Vagina (tissue), 2 donors: ENCODE results near the gene SLC39A7. TPM values are rescaled to one million over a fixed set of nuclear protein-coding genes. Genes with fewer than 3 reads are reported as not detected.

ENCODE experiments used
- DNase-seq, 2 donors: peaks; one replicate each; pipeline ENCODE4 v3.0.0-alpha.2; 2017; ENCODE audit errors: extremely low spot score in 2 of 2
- H3K27ac ChIP-seq: fragments of 200-600 bp; sonication (generic); one replicate; pipeline ENCODE4 v1.5.1; 2019
- H3K27me3 ChIP-seq: fragments of 200-600 bp; sonication (generic); one replicate; pipeline ENCODE4 v1.5.1; 2019
- H3K36me3 ChIP-seq, 2 donors: fragments of 200-600 bp; sonication (generic); one replicate each; pipeline ENCODE4 v1.5.1; 2017 to 2019
- H3K4me1 ChIP-seq: fragments of 200-600 bp; sonication (generic); one replicate; pipeline ENCODE4 v1.5.1; 2019
- H3K4me3 ChIP-seq, 2 donors: fragments of 200-600 bp; sonication (generic); 1 replicate in 1 of 2; 2 replicates in 1 of 2; pipeline ENCODE4 v1.5.1; 2016 to 2019
- H3K9me3 ChIP-seq: fragments of 200-600 bp; sonication (generic); one replicate; pipeline ENCODE4 v1.5.1; 2019
- POLR2A ChIP-seq, 2 donors: fragments of 450-650 bp; IDR thresholded peaks; one replicate each; pipeline ENCODE4 v1.6.1; 2017; ENCODE audit warnings: antibody characterized with exemption in 2 of 2, mild to moderate bottlenecking in 2 of 2, moderate library complexity in 2 of 2
- POLR2AphosphoS5 ChIP-seq, 2 donors: sonication (generic); formaldehyde crosslinking; IDR thresholded peaks; one replicate each; pipeline ENCODE4 v1.9.0; 2017; ENCODE audit warnings: antibody characterized with exemption in 2 of 2, mild to moderate bottlenecking in 2 of 2, low read depth in 1 of 2; ENCODE audit not compliant: insufficient read depth in 1 of 2
- intact Hi-C: fragments of 100-400 bp; cut with DNase I; formaldehyde crosslinking; loops from one replicate; pipeline ENCODE4 v1.15.1; 2023
- total RNA-seq: library from RNA; depleted of rRNA; stranded (reverse); fragments of >200 nt; gene quantifications from one replicate; pipeline ENCODE4 v1.2.3, GENCODE V29; 2016
- TF ChIP-seq, protein P1 (sequence below), 3 experiments: fragments of 450-650 bp in 2 of 3; fragments of 200-600 bp in 1 of 3; sonication (generic) in 1 of 3; IDR thresholded peaks; one replicate each; pipeline ENCODE4 v1.5.1; 2017 to 2019; ENCODE audit warnings: antibody characterized with exemption in 3 of 3, mild to moderate bottlenecking in 2 of 3, moderate library complexity in 2 of 3

SLC39A7 gene
- total RNA-seq, 1 donor from 2014 or later, result 36.3 TPM

DNA sequence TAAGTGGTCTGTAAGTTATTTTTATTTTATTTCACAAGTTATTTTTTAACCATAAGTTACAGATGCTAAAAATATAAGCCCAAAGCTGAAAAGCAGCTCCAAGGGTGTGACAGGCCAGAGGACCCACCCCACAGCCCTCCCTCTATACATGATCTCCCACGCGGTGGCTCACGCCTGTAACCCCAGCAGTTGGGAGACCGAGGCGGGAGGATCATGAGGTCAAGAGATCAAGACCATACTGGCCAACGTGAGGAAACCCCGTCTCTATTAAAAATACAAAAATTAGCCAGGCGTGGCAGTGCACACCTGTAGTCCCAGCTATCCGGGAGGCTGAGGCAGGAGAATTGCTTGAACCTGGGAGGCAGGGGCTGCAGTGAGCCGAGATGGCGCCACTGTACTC is 40.6 kb upstream of the SLC39A7 start:
- no peak overlapping the region for H3K4me3 ChIP-seq
- H3K27me3 ChIP-seq, result no peaks in the 10 kb centered on the region
- peaks cover 18% of the 10 kb centered on the region for H3K4me1 ChIP-seq
- no peak overlapping the region for H3K27ac ChIP-seq
- no peak for DNase-seq
- no peaks in the 10 kb centered on the region for H3K9me3 ChIP-seq
- intact Hi-C loops, result loop anchor here (5.0 to 10.0 kb wide), 2 partner anchors 87 to 275 kb away; no protein-coding TSS in a partner anchor
- TF ChIP-seq POLR2AphosphoS5 (IDR thresholded peaks at IDR 0.05; ENCODE audit: insufficient read depth in 1 of 2, low read depth in 1 of 2) (no peak), POLR2A (IDR thresholded peaks at IDR 0.05) (no peak)
- TF ChIP-seq, protein P1, sequence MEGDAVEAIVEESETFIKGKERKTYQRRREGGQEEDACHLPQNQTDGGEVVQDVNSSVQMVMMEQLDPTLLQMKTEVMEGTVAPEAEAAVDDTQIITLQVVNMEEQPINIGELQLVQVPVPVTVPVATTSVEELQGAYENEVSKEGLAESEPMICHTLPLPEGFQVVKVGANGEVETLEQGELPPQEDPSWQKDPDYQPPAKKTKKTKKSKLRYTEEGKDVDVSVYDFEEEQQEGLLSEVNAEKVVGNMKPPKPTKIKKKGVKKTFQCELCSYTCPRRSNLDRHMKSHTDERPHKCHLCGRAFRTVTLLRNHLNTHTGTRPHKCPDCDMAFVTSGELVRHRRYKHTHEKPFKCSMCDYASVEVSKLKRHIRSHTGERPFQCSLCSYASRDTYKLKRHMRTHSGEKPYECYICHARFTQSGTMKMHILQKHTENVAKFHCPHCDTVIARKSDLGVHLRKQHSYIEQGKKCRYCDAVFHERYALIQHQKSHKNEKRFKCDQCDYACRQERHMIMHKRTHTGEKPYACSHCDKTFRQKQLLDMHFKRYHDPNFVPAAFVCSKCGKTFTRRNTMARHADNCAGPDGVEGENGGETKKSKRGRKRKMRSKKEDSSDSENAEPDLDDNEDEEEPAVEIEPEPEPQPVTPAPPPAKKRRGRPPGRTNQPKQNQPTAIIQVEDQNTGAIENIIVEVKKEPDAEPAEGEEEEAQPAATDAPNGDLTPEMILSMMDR (IDR thresholded peaks at IDR 0.05), result no peak
- H3K36me3 ChIP-seq, result no peaks in the 10 kb centered on the region

DNA sequence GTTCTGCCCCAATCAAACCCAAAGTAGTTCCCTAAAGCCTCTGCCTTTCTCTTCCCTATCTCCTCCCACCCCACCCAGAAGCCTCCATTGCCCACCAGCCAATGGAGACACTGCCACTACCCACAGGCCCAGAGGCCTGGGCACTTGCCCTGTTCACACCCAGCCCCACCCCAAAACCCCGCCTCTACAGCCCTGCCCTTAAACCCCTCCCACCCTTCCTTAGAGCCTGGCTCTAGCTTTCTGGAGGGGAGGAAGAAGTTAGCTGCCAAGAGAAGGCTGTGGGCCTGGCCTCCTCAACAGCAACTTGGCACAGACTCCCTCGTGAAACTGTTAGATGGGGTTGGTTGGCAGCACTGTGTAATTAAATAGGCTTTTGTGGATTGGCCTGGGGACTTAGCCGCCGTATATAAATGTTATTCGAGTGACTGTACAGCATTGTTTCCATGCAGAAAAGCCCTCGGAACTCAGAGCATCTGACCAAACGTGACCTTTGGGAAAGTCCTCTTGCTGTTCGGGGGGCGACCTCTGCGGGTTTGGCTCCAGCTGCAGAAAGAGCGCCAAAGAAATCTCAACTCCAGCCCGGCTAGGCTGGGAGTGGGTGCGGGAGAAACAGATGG is 39.8 kb upstream of the SLC39A7 start:
- TF ChIP-seq POLR2AphosphoS5 (IDR thresholded peaks at IDR 0.05; ENCODE audit: insufficient read depth in 1 of 2, low read depth in 1 of 2), result peak in 1 of 2 donors; percentile 27
- TF ChIP-seq, protein P1 (IDR thresholded peaks at IDR 0.05), result no peak
- intact Hi-C loops, result loop anchor here (5.0 to 10.0 kb wide), 2 partner anchors 86 to 276 kb away; no protein-coding TSS in a partner anchor
- Histone ChIP-seq H3K9me3 (no peaks in the 10 kb centered on the region), H3K27ac (peak overlapping the region; percentile 78), H3K4me1 (peaks cover 18% of the 10 kb centered on the region), H3K27me3 (no peaks in the 10 kb centered on the region), H3K36me3 (no peaks in the 10 kb centered on the region), H3K4me3 (peak overlapping the region; percentile 45 to 46)
- no peak for DNase-seq

DNA sequence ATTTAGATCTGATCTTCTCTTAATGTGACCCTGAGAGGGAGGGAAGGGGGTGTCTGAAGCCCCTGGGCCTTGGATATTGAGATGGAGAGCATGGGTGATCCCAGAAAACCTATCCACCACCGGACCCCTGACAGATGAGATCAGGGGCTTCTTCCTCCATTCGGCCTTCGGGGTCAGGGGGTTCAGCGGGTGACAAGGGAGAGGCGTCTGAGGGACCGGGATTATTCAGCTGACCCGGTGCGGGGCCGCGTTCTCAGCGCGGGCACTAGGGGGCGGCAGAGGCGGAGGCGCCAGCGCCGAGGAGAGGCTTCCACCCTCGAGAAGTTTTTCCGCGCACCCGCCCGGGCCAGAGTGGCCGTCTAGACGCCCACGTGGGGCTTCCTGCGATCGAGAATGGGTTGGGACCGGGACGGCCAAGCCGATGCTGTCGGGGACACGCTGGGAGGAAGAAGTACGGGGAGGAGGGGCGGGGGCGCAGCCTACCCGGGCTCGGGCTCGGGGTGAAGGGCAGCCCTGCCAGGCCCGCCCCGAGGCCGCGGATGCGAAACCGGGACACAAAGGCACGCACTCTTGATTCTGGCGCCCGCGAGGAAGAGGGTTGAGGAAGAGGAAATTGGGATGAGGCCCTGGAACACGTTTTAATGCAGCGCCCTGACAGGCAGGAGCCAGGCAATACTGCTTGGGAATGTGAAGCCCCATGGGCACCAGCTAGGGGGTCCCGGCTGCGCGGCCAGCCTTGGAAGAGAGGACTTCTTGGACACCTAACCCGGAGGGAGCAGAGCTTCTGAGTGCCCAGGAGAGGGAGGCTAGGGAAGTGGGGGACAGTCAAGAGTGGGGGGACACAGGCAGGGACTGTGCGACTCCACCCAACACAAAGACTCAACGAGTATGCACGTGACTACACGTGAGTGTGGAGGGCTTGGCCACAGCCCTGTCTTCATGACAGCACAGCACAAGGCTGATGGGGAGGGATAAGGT is 39.0 kb upstream of the SLC39A7 start:
- intact Hi-C loops, result loop anchor here (5.0 to 10.0 kb wide), 2 partner anchors 86 to 277 kb away; no protein-coding TSS in a partner anchor
- Histone ChIP-seq H3K4me3 (peak overlapping the region; percentile 45 to 46), H3K27me3 (no peaks in the 10 kb centered on the region), H3K9me3 (no peaks in the 10 kb centered on the region), H3K27ac (peak overlapping the region; percentile 78), H3K4me1 (peaks cover 18% of the 10 kb centered on the region), H3K36me3 (no peaks in the 10 kb centered on the region)
- TF ChIP-seq POLR2AphosphoS5 (IDR thresholded peaks at IDR 0.05; ENCODE audit: insufficient read depth in 1 of 2, low read depth in 1 of 2), result peak; percentile 41 to 44
- TF ChIP-seq, protein P1 (IDR thresholded peaks at IDR 0.05), result peak; percentile 66 to 94 (median 83)
- TF ChIP-seq POLR2A (IDR thresholded peaks at IDR 0.05), result no peak
- no peak for DNase-seq

DNA sequence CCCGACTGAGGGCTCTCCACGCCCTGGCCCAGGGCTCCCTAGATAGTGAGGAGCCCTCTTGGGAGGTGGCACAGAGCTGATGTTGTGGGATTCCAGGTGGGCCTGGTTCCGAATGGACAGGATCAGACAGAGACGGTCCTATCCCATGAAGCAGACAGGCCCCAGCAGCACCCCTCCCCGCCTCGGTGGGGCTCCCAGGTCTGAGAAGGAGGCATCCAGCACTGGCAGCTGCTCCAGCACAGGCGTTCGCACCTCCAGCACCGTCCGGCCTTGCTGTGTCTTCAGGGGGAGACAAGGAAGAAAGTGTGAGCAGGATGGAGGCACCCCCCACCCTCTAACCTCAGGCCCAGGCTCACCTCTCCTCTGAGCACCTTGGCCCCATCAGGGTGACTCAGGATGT is 37.1 kb upstream of the SLC39A7 start:
- no peak overlapping the region for H3K4me3 ChIP-seq
- intact Hi-C loops, result loop anchor here (5.0 to 10.0 kb wide), 2 partner anchors 84 to 279 kb away; no protein-coding TSS in a partner anchor
- H3K27ac ChIP-seq, result no peak overlapping the region
- DNase-seq, result no peak
- no peaks in the 10 kb centered on the region for H3K9me3 ChIP-seq
- TF ChIP-seq, protein P1 (IDR thresholded peaks at IDR 0.05), result no peak
- no peak for TF ChIP-seq POLR2A (IDR thresholded peaks at IDR 0.05)
- no peak for TF ChIP-seq POLR2AphosphoS5 (IDR thresholded peaks at IDR 0.05; ENCODE audit: insufficient read depth in 1 of 2, low read depth in 1 of 2)
- peaks cover 18% of the 10 kb centered on the region for H3K4me1 ChIP-seq
- no peaks in the 10 kb centered on the region for H3K36me3 ChIP-seq
- H3K27me3 ChIP-seq, result no peaks in the 10 kb centered on the region
